SIG-M5 treated with dmso at 0.1 percent for 504 hours (cell line): ENCODE measurements around the gene EML1.
A peak's percentile ranks its signal among the peaks of the same experiment; 100 is the strongest.

Experiments
- DNase-seq: peaks from one replicate; lab custom pipeline; 2025; ENCODE audit not compliant: unreplicated experiment; lab: John Stamatoyannopoulos, UW

Gene EML1

GRCh38 chr14:99891266-99891665, 98.1 kb downstream of the EML1 start:
- no peak for DNase-seq

- DNase-seq, result no peak
Measured at GRCh38 chr14:99891900-99892299, 98.7 kb downstream of the EML1 start.

DNA sequence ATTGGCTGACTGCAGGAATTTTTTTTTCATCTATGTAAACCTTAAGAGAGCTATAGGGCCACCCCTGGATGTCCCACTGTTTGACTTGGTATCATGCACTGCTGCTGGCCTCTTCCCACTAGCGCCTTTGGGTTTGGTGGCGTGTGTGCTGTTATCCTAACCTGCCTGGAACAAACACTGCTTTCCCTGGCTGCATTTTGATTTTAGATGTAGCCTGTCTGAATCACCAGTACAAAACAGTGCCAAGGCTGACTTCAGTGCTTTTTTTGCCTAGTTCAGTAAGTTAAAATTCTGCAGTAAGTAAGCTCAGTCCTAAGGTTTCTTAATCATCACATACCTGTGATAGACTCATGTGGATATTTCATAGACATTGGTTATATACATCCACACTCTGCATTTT, 99.2 kb downstream of the EML1 start:
- DNase-seq, result no peak

DNA sequence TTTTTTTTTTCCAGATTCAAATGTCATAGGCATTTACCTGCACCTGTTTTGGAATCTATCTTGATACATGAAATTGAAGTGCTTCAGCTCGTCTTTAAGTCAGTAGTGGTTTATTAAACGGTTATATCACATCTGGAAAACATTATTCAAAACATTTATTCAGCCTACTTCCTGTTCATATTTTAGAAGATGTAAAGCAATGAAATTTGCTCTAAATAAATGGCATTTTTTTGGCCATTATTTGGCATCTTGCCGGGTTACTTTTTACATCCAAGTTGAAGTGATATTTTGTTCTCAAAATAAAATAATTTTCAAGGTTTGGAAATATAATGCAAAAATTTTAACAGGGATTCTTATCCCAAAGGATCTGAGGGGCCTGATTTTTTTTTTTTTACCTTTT, 103.1 kb downstream of the EML1 start:
- DNase-seq, result no peak

- peak; percentile 53 for DNase-seq
Measured at GRCh38 chr14:99899578-99900178, 106.5 kb downstream of the EML1 start.

GRCh38 chr14:99902925-99903324, 109.7 kb downstream of the EML1 start:
- no peak for DNase-seq

- no peak for DNase-seq
Measured at GRCh38 chr14:99904506-99904905, 111.3 kb downstream of the EML1 start.

DNA sequence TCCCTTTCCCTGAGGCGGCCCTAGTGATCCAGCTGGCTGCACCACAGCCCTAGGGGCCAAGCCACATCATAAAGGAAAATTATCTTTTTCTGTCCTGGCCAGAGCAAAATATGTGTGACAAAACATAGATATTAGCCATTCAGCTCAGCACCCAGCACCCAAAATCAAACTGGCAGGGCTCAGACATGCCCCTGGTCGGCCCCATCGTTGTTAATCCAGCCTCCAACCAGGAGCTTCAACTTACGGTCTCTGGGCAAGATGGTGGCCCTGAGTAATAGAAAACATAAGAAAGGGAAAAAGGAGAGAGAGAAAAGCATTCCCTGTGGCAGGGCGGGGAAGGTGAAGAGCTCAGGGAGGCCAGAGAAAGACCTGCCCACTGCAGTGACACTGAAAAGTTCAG, 111.9 kb downstream of the EML1 start:
- no peak for DNase-seq

DNA sequence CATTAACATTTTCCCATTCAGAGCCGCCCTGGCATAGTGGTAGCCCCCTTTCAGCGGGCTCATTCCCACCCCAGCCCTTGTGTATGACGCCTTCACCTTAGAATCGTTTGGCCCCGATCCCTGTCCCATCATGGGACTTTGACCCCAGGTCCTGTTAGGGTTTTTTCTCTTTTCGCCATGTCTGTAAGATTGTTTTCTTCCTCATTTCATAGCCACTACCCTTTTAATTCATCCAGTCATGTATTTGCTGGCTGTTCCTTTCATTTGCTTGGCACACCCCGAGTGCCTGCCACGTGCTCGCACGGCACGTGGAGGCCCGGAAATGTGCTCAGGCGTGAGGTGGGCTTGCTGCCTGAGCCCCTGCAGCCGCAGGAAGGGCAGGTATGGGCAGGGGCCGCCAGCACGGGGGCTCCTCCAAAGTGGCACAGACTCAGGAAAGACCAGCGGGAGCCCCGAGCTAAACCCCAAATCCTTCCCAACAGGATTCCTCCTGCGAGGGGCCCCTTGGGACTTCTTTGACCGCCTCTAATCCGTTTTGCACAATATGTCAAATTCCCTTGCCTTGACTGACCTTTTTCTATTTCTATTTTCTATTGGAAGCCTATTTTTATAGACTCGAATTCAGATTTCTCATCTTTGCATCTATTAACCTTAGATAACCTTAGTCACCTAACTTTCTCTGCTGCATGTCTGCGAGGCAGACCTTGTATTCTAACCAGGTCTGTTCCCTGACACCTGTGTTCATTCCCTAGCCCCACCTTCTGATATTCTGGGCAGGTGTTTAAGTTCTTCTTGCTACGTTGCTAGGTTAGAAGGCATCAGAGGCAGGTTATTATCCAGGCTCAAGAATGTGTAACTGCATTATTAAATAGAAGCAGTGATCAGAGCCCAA, 114.8 kb downstream of the EML1 start:
- no peak for DNase-seq

DNA sequence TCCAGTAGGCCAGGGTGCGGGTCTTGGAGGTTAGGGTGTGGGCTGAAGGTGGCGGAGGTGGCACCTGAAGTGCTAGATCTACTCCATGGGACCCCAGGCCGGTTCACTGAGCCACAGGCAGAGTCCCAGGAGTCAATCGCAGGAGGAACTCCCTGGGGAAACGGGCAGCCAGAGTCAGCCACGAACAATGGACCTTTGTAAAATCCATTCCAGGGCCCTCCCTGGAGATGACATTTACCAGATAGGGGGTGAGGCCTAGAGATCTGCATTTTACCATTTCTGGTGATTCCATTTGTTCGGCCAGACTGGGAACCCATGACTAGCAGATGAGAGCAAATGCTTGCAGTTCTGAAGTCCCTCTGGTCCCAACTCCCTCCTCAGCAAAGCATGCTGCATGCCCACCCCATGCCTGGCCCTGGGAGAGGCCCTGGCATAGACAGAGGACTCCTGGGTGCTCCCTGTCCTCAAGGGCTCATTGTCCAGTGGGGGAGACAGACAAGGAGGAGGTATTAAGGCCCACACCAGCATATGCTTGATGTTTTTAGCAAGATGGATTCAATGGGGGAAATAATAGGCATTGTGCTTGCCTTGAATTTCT, 115.5 kb downstream of the EML1 start:
- DNase-seq, result no peak

- no peak for DNase-seq
Measured at GRCh38 chr14:99909513-99910064, 116.4 kb downstream of the EML1 start.

DNA sequence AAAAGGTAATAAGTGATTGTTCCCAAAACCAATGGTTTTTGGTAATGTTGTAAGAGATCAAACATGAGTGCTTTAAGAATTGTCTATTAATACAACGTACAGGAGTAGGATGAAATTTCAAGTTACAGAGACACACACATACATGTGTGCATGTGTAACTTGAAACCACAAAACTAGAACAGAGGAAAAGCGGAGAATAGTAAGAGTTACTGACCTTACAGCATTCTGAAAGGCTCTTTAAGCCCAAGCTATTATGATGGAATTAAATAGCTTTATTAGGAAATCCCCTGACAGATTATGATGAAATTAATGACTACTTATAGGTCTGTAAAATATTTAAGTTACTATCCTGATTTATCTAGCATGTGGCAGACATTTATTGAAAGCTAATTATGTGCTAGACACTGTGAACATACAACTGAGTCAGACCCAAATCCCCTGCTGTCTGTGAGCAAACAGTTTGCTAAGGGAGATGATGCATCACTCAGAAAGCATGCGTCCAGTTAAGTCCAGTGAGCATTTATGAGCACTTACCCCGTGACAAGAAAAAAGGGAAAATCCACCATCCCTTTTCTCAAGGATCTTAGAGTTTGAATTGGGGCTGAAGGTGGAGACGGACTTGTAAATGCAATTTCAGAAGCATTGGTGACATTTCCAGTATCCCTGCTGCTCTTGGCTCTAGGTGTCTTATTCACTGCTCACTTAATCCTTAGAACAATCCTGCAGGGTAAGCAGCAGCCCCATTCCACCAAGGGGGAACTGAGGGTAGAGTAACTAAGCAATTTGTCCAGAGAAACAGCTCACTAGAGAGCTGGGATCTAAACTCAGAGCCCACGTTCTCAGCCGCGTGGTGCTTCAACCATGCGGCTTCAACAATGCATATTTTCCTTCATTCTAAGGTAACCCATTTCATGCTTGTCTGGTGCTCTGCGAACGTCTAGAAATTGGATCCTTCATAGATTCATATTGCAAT, 117.4 kb downstream of the EML1 start:
- DNase-seq, result no peak

DNA sequence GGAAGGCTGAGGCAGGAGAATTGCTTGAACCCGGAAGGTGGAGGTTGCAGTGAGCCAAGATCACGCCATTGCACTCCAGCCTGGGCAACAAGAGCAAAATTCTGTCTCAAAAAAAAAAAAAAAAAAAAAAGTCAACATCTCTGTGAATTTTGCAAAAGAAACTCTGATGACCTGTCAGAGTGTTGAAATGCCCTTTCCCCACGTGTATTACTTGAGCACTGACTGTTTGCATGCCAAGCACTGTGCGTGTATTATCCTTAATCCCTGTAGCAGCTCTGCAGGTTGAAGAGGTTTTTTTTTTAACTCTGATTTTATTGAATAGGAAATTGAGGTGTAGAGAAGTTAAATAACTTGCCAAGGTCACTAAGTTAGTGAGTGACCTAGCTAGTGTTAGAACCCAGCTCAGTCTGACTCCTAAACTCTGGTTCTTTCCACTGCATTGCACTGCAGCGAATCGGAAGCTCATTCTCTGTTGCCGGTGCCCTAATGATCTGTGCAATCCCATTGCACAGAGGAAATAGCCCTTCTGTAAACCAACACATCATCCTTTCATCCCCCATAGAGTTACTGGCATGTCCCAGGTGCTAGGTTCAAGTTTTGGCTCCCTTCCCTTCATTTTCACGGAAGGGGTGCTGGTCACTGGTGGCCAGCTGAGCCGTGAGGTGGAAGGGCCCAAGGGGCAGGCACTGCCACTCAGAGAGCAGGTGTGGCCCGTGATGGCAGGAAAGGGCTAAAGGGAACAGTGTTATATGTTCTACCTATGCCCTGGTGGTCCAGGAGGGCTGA, 122.3 kb downstream of the EML1 start:
- DNase-seq, result no peak

- DNase-seq, result no peak
Measured at GRCh38 chr14:99916091-99916383, 122.8 kb downstream of the EML1 start.

GRCh38 chr14:99918781-99919180, 125.6 kb downstream of the EML1 start:
- DNase-seq, result no peak

GRCh38 chr14:99921425-99921824, 128.2 kb downstream of the EML1 start:
- DNase-seq, result no peak

GRCh38 chr14:99924379-99924778, 131.2 kb downstream of the EML1 start:
- no peak for DNase-seq

DNA sequence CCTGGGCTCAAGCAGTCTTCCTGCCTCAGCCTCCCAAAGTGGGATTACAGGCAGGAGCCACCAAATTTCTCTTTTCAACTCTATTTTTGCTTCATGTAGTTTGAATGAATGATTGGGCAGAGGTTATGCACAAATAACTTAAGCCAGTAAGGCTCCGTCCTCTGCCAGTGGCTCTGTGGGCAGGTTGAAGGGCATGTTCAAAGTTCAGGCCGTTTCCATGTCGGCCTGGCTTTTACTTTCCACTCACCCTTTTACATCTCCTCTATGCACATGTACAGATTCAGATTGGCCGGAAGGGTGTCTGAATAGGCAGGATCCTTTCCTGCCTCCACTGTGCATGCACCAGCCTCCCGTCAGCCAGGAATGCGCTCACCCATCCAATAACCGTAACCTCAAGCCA, 132.3 kb downstream of the EML1 start:
- no peak for DNase-seq

GRCh38 chr14:99928963-99929362, 135.8 kb downstream of the EML1 start:
- no peak for DNase-seq

- no peak for DNase-seq
Measured at GRCh38 chr14:99929601-99930000, 136.4 kb downstream of the EML1 start.
